ENCODE results near the gene ESF1.
"Not testable (repeated sequence)": the region's sequence is repeated elsewhere in the genome, so short reads cannot be mapped to it uniquely, and the experiment has no call there.

Gene ESF1

DNA sequence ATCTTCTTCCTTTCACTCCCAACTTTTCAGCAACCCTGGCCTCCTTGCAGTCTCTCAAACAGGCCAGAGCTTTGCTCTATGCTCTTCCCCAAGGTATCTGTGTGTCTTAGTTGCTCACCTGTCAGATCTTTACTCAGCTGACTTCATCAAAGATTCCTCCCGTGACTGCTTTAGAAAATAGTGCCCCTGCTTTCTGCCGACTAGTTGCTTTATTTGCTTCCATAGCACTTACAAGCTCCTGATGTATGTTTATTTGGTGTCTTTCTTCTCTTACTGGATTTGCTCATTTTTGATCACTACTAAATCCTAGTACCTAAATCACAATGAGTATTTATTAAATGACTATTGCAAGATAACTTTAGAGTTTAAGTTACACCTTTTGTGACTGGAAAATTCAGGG, 6.0 kb upstream of the ESF1 start:
- no peak for DNase-seq (ENCODE audit: low read depth in 2 of 2)

GRCh38 chr20:13788167-13788834, 3.6 kb upstream of the ESF1 start:
- peak in 1 of 2 donors; percentile 7 for DNase-seq (ENCODE audit: low read depth in 2 of 2)

GRCh38 chr20:13786143-13786828, 1.6 kb upstream of the ESF1 start:
- no peak for DNase-seq (ENCODE audit: low read depth in 2 of 2)

GRCh38 chr20:13784271-13784892, 337 bp downstream of the ESF1 start:
- DNase-seq (ENCODE audit: low read depth in 2 of 2): no peak

DNA sequence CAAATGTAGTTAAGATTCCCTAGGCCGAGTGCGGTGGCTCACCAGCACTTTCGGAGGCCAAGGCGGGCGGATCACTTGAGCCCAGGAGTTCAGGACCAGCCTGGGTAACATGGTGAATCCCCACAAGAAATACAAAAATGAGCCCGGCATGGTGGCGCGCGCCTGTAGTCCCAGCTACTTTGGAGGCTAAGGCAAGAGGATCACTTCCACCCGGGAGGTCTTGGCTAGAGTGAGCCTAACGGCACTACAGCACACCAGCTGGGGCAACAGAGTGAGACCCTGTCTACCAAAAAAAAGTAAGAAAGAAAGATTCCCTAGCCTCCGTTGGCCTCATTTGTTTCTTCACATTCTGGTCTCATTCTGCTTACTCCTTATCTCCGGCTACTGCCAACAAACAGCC, 1.2 kb downstream of the ESF1 start:
- no peak for DNase-seq (ENCODE audit: low read depth in 2 of 2)

DNA sequence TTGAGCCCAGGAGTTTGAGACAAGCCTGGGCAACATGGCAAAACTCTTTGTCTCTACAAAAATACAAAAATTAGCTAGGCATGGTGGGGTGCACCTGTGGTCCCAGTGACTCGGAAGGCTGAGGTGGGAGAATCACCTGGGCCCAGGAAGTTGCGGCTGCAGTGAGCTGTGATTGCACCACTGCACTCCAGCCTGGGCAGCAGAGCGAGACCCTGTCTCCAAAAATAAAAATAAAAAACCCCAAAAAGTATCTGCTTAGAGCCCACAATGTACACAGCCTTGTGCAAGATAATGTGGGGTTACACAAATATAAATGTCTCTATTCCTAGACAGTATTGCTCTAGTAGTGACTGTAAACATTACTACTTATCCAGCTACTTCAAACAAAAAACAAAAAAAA, 5.9 kb downstream of the ESF1 start:
- no peak for DNase-seq (ENCODE audit: low read depth in 2 of 2)

DNA sequence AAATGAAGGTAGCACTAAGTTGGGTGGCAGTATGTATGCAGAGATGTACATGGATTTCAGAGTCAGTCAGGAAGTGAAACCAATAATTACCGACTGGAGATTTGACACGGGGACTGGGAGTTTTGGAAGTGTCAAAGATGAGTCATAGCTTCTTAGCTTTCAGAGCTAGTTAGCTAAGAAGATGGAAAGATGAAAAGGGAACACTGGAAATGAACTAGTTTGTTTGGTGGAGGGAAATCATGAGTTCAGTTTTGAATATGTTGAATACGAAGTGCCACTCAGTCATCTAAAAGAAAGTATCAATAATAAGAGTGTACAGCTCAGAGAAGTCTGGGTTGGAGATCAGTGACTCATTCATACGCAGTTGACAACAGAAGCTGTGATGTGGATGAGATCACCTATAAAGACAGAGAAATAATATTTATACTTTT, 7.5 kb downstream of the ESF1 start:
- no peak for DNase-seq (ENCODE audit: low read depth in 2 of 2)

- no peak for DNase-seq (ENCODE audit: low read depth in 2 of 2)
These were observed 8.9 kb downstream of the ESF1 start for GRCh38 chr20:13775867-13776266.

DNA sequence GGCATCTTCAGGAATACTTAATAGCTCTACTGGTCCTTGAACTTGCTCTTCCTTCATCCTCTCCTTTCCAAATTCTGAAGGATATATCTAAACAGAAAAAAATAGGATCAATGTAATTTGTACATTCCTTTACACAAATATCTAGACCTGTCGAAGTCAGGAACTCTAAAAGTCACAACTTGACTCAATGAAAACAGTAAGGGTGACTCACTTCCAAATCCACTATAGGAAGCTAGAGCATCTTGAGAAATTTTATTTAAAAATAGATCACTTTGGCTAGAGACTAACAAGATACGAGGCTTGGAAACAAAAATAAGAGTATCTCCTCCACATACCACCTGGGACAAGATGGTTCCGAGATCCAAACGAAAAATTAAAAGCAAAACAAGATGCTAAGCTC, 12.2 kb downstream of the ESF1 start:
- no peak for DNase-seq (ENCODE audit: low read depth in 2 of 2)

DNA sequence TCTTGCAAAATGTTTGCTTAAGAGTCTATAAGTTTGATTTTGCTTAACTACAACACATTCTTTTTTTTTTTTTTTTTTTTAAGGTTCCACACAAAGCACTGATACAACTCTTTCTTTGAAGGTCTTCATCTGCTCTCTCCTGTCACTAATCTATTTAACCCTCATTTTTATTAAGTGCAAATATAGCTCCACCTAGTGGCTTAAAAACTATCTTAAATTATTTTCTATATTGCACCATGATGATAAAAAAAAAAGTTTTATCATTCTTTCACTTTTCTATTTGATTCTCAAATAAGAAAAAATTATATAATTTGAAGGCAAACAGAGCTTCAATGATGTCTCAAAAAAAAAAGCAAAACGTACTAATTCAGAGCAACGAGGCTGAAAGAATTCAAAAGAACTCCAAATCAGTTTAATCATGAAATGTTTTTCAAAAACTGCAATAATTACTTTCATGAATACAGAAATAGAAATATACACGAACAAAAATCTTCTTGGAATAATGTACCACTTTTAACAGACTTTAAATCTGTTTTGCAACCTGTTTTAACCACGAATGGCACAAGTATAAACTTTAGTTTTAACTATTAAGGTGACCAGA, 12.8 kb downstream of the ESF1 start:
- no peak for DNase-seq (ENCODE audit: low read depth in 2 of 2)

DNA sequence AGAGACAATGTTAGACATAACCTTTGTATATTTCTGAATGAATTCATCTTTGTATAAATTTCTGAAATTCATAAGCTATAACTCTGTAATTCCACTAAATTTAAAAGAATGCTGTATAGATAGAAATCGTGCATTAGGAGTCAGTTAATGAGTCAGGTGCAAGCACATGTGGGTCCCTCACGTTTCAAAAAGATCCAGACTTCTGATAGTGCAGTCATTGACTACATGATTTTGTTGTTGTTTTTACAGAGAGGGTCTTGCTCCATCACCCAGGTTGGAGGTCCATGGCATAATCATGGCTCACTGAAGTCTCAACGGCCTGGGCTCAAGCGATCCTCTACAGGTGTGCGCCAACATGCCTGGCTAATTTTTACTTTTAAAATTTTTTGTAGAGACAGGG, 14.6 kb downstream of the ESF1 start:
- DNase-seq (ENCODE audit: low read depth in 2 of 2): no peak

GRCh38 chr20:13765868-13766416, 18.8 kb downstream of the ESF1 start:
- no peak for DNase-seq (ENCODE audit: low read depth in 2 of 2)

GRCh38 chr20:13765299-13765698, 19.4 kb downstream of the ESF1 start:
- no peak for DNase-seq (ENCODE audit: low read depth in 2 of 2)

GRCh38 chr20:13760451-13760946, 24.2 kb downstream of the ESF1 start:
- not testable (repeated sequence) for DNase-seq (ENCODE audit: low read depth in 2 of 2)

DNA sequence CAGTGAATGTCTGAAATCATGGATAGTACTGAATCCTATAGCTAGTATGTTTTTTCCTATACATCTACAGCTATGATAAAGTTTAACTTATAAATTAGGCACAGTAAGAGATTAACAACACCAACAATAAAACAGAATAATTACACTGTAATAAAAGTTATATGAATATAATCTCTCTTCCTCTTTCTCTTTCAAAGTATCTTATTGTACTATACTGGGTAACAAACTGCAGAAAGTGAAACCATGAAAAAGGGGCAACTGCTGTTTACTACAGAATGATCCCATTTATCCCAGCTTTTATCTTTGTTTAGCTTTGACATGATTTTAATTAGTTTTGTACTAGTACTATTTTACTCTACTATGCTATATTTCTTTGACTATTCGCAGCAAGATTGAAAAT, 25.8 kb downstream of the ESF1 start:
- DNase-seq (ENCODE audit: low read depth in 2 of 2): no peak

- DNase-seq (ENCODE audit: low read depth in 2 of 2): no peak
These were observed 28.2 kb downstream of the ESF1 start for GRCh38 chr20:13756551-13756950.

- DNase-seq (ENCODE audit: low read depth in 2 of 2): no peak
These were observed 28.9 kb downstream of the ESF1 start for GRCh38 chr20:13755809-13756208.

DNA sequence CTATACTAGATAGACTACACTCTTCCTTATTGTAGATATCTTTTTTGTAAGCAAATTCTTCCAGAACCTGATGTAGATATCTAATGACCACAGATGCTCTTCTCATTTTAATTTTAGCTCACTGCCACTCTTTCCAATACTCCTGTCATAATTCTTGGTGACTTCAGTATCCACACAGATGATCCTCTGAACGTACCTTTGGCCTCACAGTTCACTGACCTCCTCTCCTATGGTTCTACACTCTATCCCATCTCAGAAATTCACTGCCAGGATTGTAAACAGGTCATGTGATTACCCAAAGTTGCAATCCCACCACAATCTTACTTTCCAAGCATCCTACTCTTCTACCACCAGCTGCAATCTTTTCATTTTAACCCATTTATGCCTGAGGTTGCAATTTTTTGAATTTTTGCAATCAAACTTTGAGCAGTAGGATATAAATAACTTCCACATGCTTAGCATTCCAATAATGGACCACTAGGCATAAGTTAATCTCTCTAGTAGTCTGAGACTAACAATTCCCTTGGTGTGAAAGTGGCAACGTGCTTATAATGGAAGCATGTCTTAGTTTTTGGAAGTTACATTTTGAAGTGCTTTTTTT, 31.2 kb downstream of the ESF1 start:
- DNase-seq (ENCODE audit: low read depth in 2 of 2): no peak

GRCh38 chr20:13749811-13750210, 34.9 kb downstream of the ESF1 start:
- DNase-seq (ENCODE audit: low read depth in 2 of 2): no peak

DNA sequence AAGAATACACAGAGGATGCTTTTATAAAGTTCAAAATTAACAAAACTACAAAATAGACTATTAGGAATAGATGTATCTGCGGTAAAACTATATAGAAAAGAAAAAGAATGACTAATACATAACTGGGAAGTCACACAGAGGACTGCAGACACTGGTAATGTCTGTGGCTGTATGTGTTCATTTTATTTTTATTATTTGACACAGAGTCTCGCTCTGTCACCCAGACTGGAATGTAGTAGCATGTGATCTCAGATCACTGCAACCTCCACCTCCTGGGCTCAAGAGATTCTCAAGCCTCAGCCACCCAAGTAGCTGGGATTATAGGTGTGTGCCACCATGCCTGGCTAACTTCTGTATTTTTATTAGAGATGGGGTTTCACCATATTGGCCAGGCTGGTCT, 38.9 kb downstream of the ESF1 start:
- DNase-seq (ENCODE audit: low read depth in 2 of 2): no peak

DNA sequence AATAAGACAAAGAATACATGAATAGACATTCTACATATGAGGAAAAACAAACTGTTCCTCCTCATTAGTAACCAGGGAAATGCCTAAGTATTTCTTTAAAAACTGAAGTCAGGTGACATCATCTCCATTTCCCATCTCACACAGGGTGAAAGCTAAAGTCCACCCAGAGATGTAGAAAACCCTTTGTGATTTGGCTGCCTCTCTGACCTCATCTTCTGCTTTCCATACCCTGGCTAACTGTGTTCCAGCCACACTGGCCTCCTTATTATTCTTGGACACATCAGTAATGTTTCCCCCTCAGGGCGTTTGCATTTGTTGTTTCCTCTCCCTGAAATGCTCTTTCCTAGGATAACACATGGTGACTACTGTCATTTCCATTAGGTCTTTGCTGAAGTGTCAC, 40.4 kb downstream of the ESF1 start:
- DNase-seq (ENCODE audit: low read depth in 2 of 2): no peak

DNA sequence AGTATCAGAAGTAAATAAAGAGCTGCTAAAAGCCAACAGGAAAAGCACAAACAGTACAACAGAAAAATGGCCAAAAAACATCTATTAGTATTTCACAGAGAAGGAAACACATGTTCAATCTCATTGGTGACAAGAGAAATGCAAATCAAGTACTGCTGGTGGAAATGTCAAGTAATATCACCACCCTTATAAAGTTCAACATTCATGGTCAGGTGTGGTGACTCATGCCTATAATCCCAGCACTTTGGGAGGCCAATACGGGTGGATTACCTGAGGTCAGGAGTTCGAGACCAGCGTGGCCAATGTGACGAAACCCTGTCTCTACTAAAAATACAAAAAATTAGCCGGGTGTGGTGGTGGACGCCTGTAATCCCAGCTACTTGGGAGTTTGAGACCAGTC, 42.8 kb downstream of the ESF1 start:
- DNase-seq (ENCODE audit: low read depth in 2 of 2): no peak

Measured in activated CD4-positive, alpha-beta T cell treated with anti-CD3 and anti-CD28 coated beads for 24 hours (primary cell).